DOHH2 (cell line): ENCODE measurements around the gene SMG6.
A peak's percentile ranks its signal among the peaks of the same experiment; 100 is the strongest.

ENCODE experiments used
- H3F3A ChIP-seq: fragments of 200-600 bp; sonication (generic), shearing (Covaris generic); 2 replicates; pipeline ENCODE4 v1.6.0; 2016; ENCODE audit warnings: antibody characterized with exemption, mild to moderate bottlenecking; ENCODE audit not compliant: control insufficient read depth, insufficient read depth
- H3K27ac ChIP-seq: fragments of 200-600 bp; sonication (generic); 2 replicates; pipeline ENCODE4 v1.5.1; 2014; ENCODE audit warnings: low read depth, mild to moderate bottlenecking, low read length, moderate library complexity
- H3K27me3 ChIP-seq: fragments of 200-600 bp; sonication (generic); 2 replicates; pipeline ENCODE4 v1.6.1; 2014; ENCODE audit warnings: mild to moderate bottlenecking, low read length, mixed read lengths; ENCODE audit not compliant: control insufficient read depth
- H3K36me3 ChIP-seq: fragments of 200-600 bp; sonication (generic); 2 replicates; pipeline ENCODE4 v1.6.1; 2014; ENCODE audit warnings: mild to moderate bottlenecking, low read length, moderate library complexity, mixed read lengths; ENCODE audit not compliant: control insufficient read depth
- H3K4me1 ChIP-seq: fragments of 200-600 bp; sonication (generic); 2 replicates; pipeline ENCODE4 v1.6.1; 2014; ENCODE audit warnings: mild to moderate bottlenecking, low read length, mixed read lengths; ENCODE audit not compliant: control insufficient read depth
- H3K4me2 ChIP-seq: fragments of 200-600 bp; sonication (generic); 2 replicates; pipeline ENCODE4 v1.6.0; 2014; ENCODE audit warnings: mild to moderate bottlenecking, low read length, moderate library complexity
- H3K4me3 ChIP-seq: fragments of 200-600 bp; sonication (generic); 2 replicates; pipeline ENCODE4 v1.5.1; 2014; ENCODE audit warnings: mild to moderate bottlenecking, low read length, mixed read lengths
- H3K79me2 ChIP-seq: fragments of 200-600 bp; sonication (generic); 2 replicates; pipeline ENCODE4 v1.6.1; 2014; ENCODE audit warnings: mild to moderate bottlenecking, low read length, mixed read lengths; ENCODE audit not compliant: control insufficient read depth
- H3K9me2 ChIP-seq: fragments of 200-600 bp; sonication (generic); replicated peaks from 2 replicates; pipeline ENCODE4 v1.6.1; 2014; ENCODE audit warnings: mild to moderate bottlenecking, low read length, mixed read lengths; ENCODE audit not compliant: control insufficient read depth
- H3K9me3 ChIP-seq: fragments of 200-600 bp; sonication (generic); 2 replicates; pipeline ENCODE4 v1.6.1; 2014; ENCODE audit warnings: antibody characterized with exemption, low read length, mixed read lengths; ENCODE audit not compliant: control insufficient read depth, insufficient read depth
- H4K20me1 ChIP-seq: fragments of 200-600 bp; sonication (generic); 2 replicates; pipeline ENCODE4 v1.6.0; 2014; ENCODE audit warnings: low read depth, mild to moderate bottlenecking, antibody characterized with exemption, low read length, moderate library complexity; ENCODE audit not compliant: control insufficient read depth, insufficient read depth
- EZH2phosphoT487 ChIP-seq: fragments of 200-600 bp; sonication (generic); IDR thresholded peaks from 2 replicates; pipeline ENCODE4 v1.6.1; 2017; ENCODE audit warnings: borderline replicate concordance, mild to moderate bottlenecking, antibody characterized with exemption, low read length, moderate library complexity, mixed read lengths
- TF ChIP-seq, protein P1 (sequence below): fragments of 200-600 bp; sonication (generic); IDR thresholded peaks from one replicate; pipeline ENCODE4 v1.5.1; 2014; ENCODE audit warnings: antibody characterized with exemption, mild to moderate bottlenecking, low read depth, low read length; ENCODE audit not compliant: poor library complexity, severe bottlenecking

Gene SMG6

DNA sequence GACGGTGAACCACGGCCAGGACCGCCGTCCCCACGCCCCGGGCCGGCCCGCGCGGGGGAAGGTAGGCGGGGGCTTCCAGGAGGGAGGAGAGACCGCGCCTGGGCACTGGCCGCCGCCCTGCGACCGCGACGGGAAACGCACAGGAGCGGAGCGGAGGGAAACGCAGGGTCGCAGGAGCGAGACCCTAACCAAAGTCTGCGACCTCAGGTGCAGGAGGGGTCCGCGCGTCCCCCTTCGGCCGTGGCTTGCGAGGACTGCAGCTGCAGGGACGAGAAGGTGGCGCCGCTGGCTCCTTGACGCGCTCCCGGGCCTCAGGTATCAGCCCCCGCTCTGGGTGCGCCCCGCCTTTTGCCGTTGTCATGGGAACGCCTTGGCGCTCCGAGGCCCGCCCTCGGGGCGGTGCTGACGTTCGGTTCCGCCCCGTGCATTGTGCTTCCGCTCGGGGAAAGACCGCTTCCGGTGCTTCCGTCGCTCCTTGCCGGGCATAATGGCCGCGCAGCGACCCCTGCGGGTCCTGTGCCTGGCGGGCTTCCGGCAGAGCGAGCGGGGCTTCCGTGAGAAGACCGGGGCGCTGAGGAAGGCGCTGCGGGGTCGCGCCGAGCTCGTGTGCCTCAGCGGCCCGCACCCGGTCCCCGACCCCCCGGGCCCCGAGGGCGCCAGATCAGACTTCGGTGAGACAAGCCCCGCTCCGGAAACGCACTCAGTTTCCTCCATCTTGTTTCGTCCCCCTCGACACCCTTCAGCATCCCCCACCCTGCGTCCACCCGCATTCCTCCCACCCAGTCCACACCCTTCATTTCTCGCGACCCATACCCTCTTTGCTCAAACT is 261.8 kb downstream of the SMG6 start, which contains the start of gene OVCA2:
OVCA2 (plus strand) TSS at position 462 of the 829 bp plus-strand sequence; CDS start at position 488, 26 bp downstream.
- H3K9me3 ChIP-seq, result no peaks in the 10 kb centered on the region
- H3K27ac ChIP-seq, result peak within 1 kb of the TSS; percentile 41
- H3K4me2 ChIP-seq, result peak within 1 kb of the TSS; percentile 90
- H3K36me3 ChIP-seq, result peaks cover 33% of the 10 kb centered on the region
- no peaks in the 10 kb centered on the region for H3K9me2 ChIP-seq
- H3F3A ChIP-seq, result no peaks in the 10 kb centered on the region; the same call in 1 of the 2 replicates
- TF ChIP-seq, protein P1, sequence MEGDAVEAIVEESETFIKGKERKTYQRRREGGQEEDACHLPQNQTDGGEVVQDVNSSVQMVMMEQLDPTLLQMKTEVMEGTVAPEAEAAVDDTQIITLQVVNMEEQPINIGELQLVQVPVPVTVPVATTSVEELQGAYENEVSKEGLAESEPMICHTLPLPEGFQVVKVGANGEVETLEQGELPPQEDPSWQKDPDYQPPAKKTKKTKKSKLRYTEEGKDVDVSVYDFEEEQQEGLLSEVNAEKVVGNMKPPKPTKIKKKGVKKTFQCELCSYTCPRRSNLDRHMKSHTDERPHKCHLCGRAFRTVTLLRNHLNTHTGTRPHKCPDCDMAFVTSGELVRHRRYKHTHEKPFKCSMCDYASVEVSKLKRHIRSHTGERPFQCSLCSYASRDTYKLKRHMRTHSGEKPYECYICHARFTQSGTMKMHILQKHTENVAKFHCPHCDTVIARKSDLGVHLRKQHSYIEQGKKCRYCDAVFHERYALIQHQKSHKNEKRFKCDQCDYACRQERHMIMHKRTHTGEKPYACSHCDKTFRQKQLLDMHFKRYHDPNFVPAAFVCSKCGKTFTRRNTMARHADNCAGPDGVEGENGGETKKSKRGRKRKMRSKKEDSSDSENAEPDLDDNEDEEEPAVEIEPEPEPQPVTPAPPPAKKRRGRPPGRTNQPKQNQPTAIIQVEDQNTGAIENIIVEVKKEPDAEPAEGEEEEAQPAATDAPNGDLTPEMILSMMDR, result no peak
- no peak for TF ChIP-seq EZH2phosphoT487
- H3K27me3 ChIP-seq, result no peaks in the 10 kb centered on the region
- peaks cover 18% of the 10 kb centered on the region for H3K79me2 ChIP-seq
- H3K4me3 ChIP-seq, result peak within 1 kb of the TSS; percentile 84
- peaks cover 3% of the 10 kb centered on the region; the same call in 1 of the 2 replicates for H4K20me1 ChIP-seq
- peaks cover 18% of the 10 kb centered on the region for H3K4me1 ChIP-seq

DNA sequence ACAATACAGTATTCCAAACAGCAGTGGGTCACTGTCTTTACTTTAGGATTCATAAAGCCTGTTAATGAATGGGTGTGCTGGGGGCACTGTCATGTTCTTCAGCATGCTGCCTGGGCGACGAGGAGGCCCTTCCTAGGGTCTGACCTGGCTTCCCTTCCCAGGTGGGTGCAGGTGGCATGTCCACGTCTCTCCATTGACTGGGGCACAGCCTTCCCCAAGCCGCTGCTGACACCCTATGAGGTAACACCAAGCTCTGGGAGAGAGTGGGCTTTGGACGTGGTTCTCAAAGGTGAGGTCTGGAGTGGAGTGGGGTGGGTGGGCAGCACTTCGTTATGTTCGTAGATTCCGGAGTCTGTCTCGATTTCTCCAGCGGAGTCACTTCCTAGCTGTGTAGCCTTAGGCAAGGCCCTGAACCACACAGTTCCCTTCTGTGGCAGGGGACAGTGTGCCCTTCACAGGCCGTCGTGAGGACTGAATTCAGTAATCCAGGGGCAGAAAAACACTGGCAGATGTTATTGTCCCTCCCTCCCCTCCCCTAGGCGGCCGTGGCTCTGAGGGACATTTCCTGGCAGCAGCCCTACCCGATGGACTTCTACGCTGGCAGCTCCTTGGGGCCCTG is 262.5 kb downstream of the SMG6 start:
- peak overlapping the region; percentile 90 for H3K4me2 ChIP-seq
- TF ChIP-seq EZH2phosphoT487, result no peak
- TF ChIP-seq, protein P1, result no peak
- no peaks in the 10 kb centered on the region for H3K9me3 ChIP-seq
- no peaks in the 10 kb centered on the region; the same call in 1 of the 2 replicates for H3F3A ChIP-seq
- no peaks in the 10 kb centered on the region for H3K9me2 ChIP-seq
- peaks cover 18% of the 10 kb centered on the region for H3K79me2 ChIP-seq
- peak overlapping the region; percentile 84 for H3K4me3 ChIP-seq
- H3K4me1 ChIP-seq, result peaks cover 18% of the 10 kb centered on the region
- no peak overlapping the region for H3K27ac ChIP-seq
- peaks cover 3% of the 10 kb centered on the region; the same call in 1 of the 2 replicates for H4K20me1 ChIP-seq
- peaks cover 36% of the 10 kb centered on the region for H3K36me3 ChIP-seq
- H3K27me3 ChIP-seq, result no peaks in the 10 kb centered on the region

DNA sequence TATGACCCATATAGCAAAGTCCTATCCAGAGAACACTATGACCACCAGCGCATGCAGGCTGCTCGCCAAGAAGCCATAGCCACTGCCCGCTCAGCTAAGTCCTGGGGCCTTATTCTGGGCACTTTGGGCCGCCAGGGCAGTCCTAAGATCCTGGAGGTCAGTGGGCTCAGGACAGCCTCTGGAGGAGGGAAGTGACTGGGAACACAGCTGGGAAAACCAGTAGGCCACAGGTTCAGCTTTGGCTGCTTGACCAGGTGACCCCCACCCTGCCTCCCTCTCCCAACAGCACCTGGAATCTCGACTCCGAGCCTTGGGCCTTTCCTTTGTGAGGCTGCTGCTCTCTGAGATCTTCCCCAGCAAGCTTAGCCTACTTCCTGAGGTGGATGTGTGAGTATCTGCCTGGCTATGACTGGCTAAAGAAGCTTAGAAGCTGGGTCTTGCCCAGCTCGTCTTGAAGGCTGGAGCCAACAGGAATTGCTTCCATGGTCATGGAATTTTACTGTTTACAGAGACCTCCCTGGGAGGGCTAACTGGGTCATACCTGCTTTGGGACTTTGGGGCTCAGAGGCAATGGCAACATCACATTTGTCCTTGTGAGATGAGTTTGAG is 263.3 kb downstream of the SMG6 start:
- H3K27ac ChIP-seq, result no peak overlapping the region
- H3K9me3 ChIP-seq, result no peaks in the 10 kb centered on the region
- no peaks in the 10 kb centered on the region for H3K9me2 ChIP-seq
- no peak overlapping the region for H3K4me2 ChIP-seq
- H3K4me3 ChIP-seq, result no peak overlapping the region
- TF ChIP-seq EZH2phosphoT487, result no peak
- TF ChIP-seq, protein P1, result no peak
- H3K79me2 ChIP-seq, result peaks cover 18% of the 10 kb centered on the region
- peaks cover 3% of the 10 kb centered on the region; the same call in 1 of the 2 replicates for H4K20me1 ChIP-seq
- H3K27me3 ChIP-seq, result no peaks in the 10 kb centered on the region
- H3K36me3 ChIP-seq, result peaks cover 39% of the 10 kb centered on the region
- no peaks in the 10 kb centered on the region; the same call in 1 of the 2 replicates for H3F3A ChIP-seq
- peaks cover 18% of the 10 kb centered on the region for H3K4me1 ChIP-seq
